ENCODE measurements around the gene MRPL37.

DNA sequence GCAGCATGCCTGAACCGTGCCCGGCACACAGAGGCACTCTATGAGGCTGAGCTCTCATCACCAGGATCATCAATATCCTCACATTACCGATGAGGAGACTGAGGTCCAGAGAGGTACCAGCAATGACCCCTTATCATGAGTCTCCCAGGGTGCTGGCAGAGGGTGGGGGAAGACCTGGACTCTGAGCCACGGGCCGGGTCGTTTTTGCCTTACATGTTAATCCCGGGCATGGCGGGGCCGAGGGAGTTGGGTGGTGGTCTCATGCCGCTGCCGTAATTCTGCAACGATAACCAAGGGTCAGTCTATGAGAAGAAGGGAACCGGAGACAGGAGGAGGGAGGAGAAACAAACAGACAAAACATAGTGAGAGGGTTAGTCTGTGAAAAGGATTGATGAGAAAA is 43.1 kb downstream of the MRPL37 start:
- no peak for TF ChIP-seq POLR2AphosphoS5 (IDR thresholded peaks at IDR 0.05; ENCODE audit: insufficient read depth, low read depth, low read length)
- TF ChIP-seq, protein P1, sequence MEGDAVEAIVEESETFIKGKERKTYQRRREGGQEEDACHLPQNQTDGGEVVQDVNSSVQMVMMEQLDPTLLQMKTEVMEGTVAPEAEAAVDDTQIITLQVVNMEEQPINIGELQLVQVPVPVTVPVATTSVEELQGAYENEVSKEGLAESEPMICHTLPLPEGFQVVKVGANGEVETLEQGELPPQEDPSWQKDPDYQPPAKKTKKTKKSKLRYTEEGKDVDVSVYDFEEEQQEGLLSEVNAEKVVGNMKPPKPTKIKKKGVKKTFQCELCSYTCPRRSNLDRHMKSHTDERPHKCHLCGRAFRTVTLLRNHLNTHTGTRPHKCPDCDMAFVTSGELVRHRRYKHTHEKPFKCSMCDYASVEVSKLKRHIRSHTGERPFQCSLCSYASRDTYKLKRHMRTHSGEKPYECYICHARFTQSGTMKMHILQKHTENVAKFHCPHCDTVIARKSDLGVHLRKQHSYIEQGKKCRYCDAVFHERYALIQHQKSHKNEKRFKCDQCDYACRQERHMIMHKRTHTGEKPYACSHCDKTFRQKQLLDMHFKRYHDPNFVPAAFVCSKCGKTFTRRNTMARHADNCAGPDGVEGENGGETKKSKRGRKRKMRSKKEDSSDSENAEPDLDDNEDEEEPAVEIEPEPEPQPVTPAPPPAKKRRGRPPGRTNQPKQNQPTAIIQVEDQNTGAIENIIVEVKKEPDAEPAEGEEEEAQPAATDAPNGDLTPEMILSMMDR (IDR thresholded peaks at IDR 0.05; ENCODE audit: extremely low read depth in 1 of 2, insufficient read depth in 1 of 2, low read depth in 1 of 2, low read length in 2 of 2), result no peak
- no peak for TF ChIP-seq FOS (IDR thresholded peaks at IDR 0.05; ENCODE audit: borderline replicate concordance, insufficient read depth, low read length)
- TF ChIP-seq POLR2A (IDR thresholded peaks at IDR 0.05; ENCODE audit: low read depth, low read length), result no peak
- TF ChIP-seq EZH2 (IDR thresholded peaks at IDR 0.05; ENCODE audit: borderline replicate concordance, low read depth, low read length, severe bottlenecking), result no peak
- TF ChIP-seq, protein P2, sequence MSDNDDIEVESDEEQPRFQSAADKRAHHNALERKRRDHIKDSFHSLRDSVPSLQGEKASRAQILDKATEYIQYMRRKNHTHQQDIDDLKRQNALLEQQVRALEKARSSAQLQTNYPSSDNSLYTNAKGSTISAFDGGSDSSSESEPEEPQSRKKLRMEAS (IDR thresholded peaks at IDR 0.05; ENCODE audit: insufficient read depth, insufficient read length), result no peak
- no peak for TF ChIP-seq JUN (IDR thresholded peaks at IDR 0.05; ENCODE audit: borderline replicate concordance, insufficient read depth, insufficient read length, low read depth)

All from endothelial cell of umbilical vein (primary cell).